Fibroblast of lung (primary cell): ENCODE results near the gene SURF4.

ENCODE experiments used
- EZH2 ChIP-seq: IDR thresholded peaks from 2 replicates; pipeline ENCODE4 v1.5.1; 2012; ENCODE audit warnings: low read length, control low read depth, mild to moderate bottlenecking; ENCODE audit errors: missing control alignments
- TF ChIP-seq, protein P1 (sequence below), 2 donors: IDR thresholded peaks in 1 of 2; conservative IDR thresholded peaks in 1 of 2; 1 replicate in 1 of 2; 2 replicates in 1 of 2; pipeline ENCODE4 v1.5.1; 2011 to 2012; ENCODE audit warnings: low read length in 2 of 2, control low read depth in 1 of 2, inconsistent platforms in 1 of 2, low read depth in 1 of 2, mild to moderate bottlenecking in 1 of 2

DNA sequence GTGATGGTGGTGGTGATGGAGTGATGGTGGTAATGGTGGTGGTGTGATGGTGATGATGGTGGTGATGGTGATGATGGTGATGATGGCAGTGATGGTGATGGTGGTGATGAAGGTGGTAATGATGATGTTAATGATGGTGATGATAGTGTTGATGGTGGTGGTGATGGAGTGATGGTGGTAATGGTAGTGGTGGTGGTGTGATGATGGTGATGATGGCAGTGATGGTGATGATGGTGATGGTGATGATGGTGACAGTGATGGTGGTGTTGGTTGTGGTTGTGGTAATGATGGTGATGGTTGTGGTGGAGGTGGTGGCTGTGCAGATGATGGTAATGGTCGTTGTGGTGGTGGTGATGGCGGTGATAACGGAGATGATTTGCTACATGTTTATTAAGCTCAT, 7.6 kb upstream of the SURF4 start:
- TF ChIP-seq, protein P1, sequence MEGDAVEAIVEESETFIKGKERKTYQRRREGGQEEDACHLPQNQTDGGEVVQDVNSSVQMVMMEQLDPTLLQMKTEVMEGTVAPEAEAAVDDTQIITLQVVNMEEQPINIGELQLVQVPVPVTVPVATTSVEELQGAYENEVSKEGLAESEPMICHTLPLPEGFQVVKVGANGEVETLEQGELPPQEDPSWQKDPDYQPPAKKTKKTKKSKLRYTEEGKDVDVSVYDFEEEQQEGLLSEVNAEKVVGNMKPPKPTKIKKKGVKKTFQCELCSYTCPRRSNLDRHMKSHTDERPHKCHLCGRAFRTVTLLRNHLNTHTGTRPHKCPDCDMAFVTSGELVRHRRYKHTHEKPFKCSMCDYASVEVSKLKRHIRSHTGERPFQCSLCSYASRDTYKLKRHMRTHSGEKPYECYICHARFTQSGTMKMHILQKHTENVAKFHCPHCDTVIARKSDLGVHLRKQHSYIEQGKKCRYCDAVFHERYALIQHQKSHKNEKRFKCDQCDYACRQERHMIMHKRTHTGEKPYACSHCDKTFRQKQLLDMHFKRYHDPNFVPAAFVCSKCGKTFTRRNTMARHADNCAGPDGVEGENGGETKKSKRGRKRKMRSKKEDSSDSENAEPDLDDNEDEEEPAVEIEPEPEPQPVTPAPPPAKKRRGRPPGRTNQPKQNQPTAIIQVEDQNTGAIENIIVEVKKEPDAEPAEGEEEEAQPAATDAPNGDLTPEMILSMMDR (conservative IDR thresholded peaks at IDR 0.05 in 1 of 2, IDR thresholded peaks at IDR 0.05 in 1 of 2; ENCODE audit: low read depth in 1 of 2, low read length in 2 of 2): no peak
- no peak for TF ChIP-seq EZH2
